GM12878 (cell line): ENCODE data around the gene CLMP. TPM values are rescaled to one million over a fixed set of nuclear protein-coding genes. Genes with fewer than 3 reads are reported as not detected.

ENCODE experiments used
- ATAC-seq: fragments of 200-7000 bp; cut with Tn5 transposase; 3 replicates; pipeline ENCODE4 v1.9.1; 2020; ENCODE audit warnings: mild to moderate bottlenecking, moderate library complexity
- BruUV-seq: library from RNA; stranded (reverse); fragments of 400-500 nt; replicated peaks from 2 replicates; lab custom pipeline; 2021; lab: Mats Ljungman, UMichigan
- CTCF ChIA-PET: fragments of 300-600 bp; sonication (Branson Sonifier 250); formaldehyde crosslinking; extraction: SDS; loops from one replicate; lab custom pipeline; 2021; ENCODE audit warnings: inconsistent platforms; lab: Yijun Ruan, JAX
- POLR2A ChIA-PET: fragments of 350-600 bp; formaldehyde crosslinking; extraction: SDS; loops from one replicate; lab custom pipeline; 2021; ENCODE audit warnings: inconsistent platforms; lab: Charles Lee
- RAD21 ChIA-PET: fragments of 300-600 bp; sonication (Branson Sonifier 250); formaldehyde crosslinking; loops from one replicate; lab custom pipeline; 2023; ENCODE audit warnings: antibody characterized with exemption; ENCODE audit not compliant: unreplicated experiment; lab: Charles Lee
- SMC1A ChIA-PET: fragments of 300-600 bp; sonication (Branson Sonifier 250); formaldehyde crosslinking; loops from one replicate; lab custom pipeline; 2023; ENCODE audit not compliant: unreplicated experiment, uncharacterized antibody; lab: Charles Lee
- DNase-seq: peaks from one replicate; pipeline ENCODE4 v3.0.0-alpha.2; 2011; ENCODE audit warnings: low read depth, low spot score
- FAIRE-seq: peaks from 3 replicates; lab custom pipeline; 2011; peaks lifted over from hg19 to GRCh38; lab: Jason Lieb, UNC
- H2AFZ ChIP-seq: 2 replicates; pipeline ENCODE4 v1.6.0; 2011; ENCODE audit warnings: low read depth, low read length, control low read depth; ENCODE audit not compliant: control insufficient read depth
- H3K27ac ChIP-seq: 2 replicates; pipeline ENCODE4 v1.5.1; 2011; ENCODE audit warnings: control low read depth; ENCODE audit not compliant: control insufficient read depth, insufficient read depth
- H3K27me3 ChIP-seq, 2 experiments: replicated peaks in 1 of 2; 2 replicates each; pipeline versions ENCODE4 v1.6.0 to v1.6.1; 2011; ENCODE audit warnings: low read length in 1 of 2; ENCODE audit not compliant: control insufficient read depth in 2 of 2, insufficient read depth in 2 of 2
- H3K36me3 ChIP-seq, 2 experiments: 2 replicates each; pipeline ENCODE4 v1.5.1; 2011; ENCODE audit warnings: low read length in 1 of 2; ENCODE audit not compliant: control insufficient read depth in 2 of 2, insufficient read depth in 2 of 2
- H3K4me1 ChIP-seq: 2 replicates; pipeline ENCODE4 v1.6.1; 2011; ENCODE audit warnings: mild to moderate bottlenecking, low read length, moderate library complexity, mixed read lengths; ENCODE audit not compliant: control insufficient read depth, insufficient read depth
- H3K4me2 ChIP-seq: 2 replicates; pipeline ENCODE4 v1.6.0; 2011; ENCODE audit warnings: control low read depth; ENCODE audit not compliant: control insufficient read depth, insufficient read depth
- H3K4me3 ChIP-seq: fragments of 200-600 bp; sonication (generic); 2 replicates; pipeline ENCODE4 v1.5.1; 2016
- H3K79me2 ChIP-seq: 2 replicates; pipeline ENCODE4 v1.6.0; 2011; ENCODE audit warnings: low read length; ENCODE audit not compliant: control insufficient read depth, insufficient read depth
- H3K9ac ChIP-seq: 2 replicates; pipeline ENCODE4 v1.8.0; 2011; ENCODE audit warnings: low read length, control low read depth, mixed read lengths; ENCODE audit not compliant: control insufficient read depth, insufficient read depth
- H3K9me3 ChIP-seq: replicated peaks from 3 replicates; pipeline ENCODE4 v1.5.1; 2011; ENCODE audit warnings: mild to moderate bottlenecking, low read length; ENCODE audit not compliant: control insufficient read depth, insufficient read depth
- H4K20me1 ChIP-seq: 2 replicates; pipeline ENCODE4 v1.6.0; 2011; ENCODE audit not compliant: control insufficient read depth, insufficient read depth
- BACH1 ChIP-seq: fragments of 450-650 bp; IDR thresholded peaks from 2 replicates; pipeline ENCODE4 v1.6.1; 2017; ENCODE audit warnings: mild to moderate bottlenecking, borderline replicate concordance
- CTCF ChIP-seq, 3 experiments: IDR thresholded peaks in 2 of 3; conservative IDR thresholded peaks in 1 of 3; 2 replicates each; pipeline ENCODE4 v1.5.1; 2011; ENCODE audit warnings: low read depth in 3 of 3, low read length in 3 of 3, mild to moderate bottlenecking in 3 of 3, control low read depth in 2 of 3, moderate library complexity in 2 of 3, inconsistent platforms in 1 of 3, mixed read lengths in 1 of 3; ENCODE audit not compliant: control insufficient read depth in 2 of 3, insufficient read depth in 1 of 3; ENCODE audit errors: extremely low read depth in 1 of 3
- E4F1 ChIP-seq: fragments of 450-650 bp; IDR thresholded peaks from 2 replicates; pipeline ENCODE4 v1.6.1; 2018; ENCODE audit warnings: borderline replicate concordance, mild to moderate bottlenecking; ENCODE audit not compliant: partially characterized antibody
- EED ChIP-seq: sonication (generic); IDR thresholded peaks from 2 replicates; pipeline ENCODE4 v1.6.1; 2016; ENCODE audit warnings: antibody characterized with exemption, low read depth
- POLR2AphosphoS5 ChIP-seq: IDR thresholded peaks from 2 replicates; pipeline ENCODE4 v1.6.1; 2011; ENCODE audit warnings: mild to moderate bottlenecking, low read length, inconsistent platforms
- WGBS: methylation state at CpG from one replicate; pipeline ENCODE4 v1.1.6; 2016; ENCODE audit warnings: low lambda C conversion rate; ENCODE audit not compliant: insufficient replicate concordance, insufficient coverage; ENCODE audit errors: missing lambda C conversion rate; 5-methylcytosine and 5-hydroxymethylcytosine counted together
- in situ Hi-C: fragments of 300-500 bp; cut with MboI; formaldehyde crosslinking; loops from 9 replicates; pipeline ENCODE4 v1.14.3; 2018; ENCODE audit warnings: mixed read lengths
- intact Hi-C: fragments of 100-400 bp; cut with micrococcal nuclease; formaldehyde crosslinking; loops from one replicate; pipeline ENCODE4 v1.14.2; 2022; ENCODE audit not compliant: unreplicated experiment
- polyA plus RNA-seq, 11 experiments: library from polyadenylated mRNA; depleted of rRNA in 4 of 11; unstranded in 6 of 11; stranded (reverse) in 5 of 11; fragments of >200 nt; fragmentation: Nextera tagmentation in 4 of 11; fragmentation: Illumina TruSeq in 1 of 11; extraction: Ambion mirVana in 4 of 11; extraction: Trizol in 1 of 11; gene quantifications; 1 replicate in 1 of 11; 2 replicates in 10 of 11; pipeline versions ENCODE4 v1.2.1 to v1.2.3, GENCODE V29; 2011 to 2016; ENCODE audit warnings: inconsistent platforms in 2 of 11, missing spikeins in 2 of 11, low read depth in 1 of 11
- total RNA-seq, 4 experiments: library from RNA; depleted of rRNA in 3 of 4; stranded (reverse); fragments of >200 nt in 3 of 4; fragmentation: Illumina TruSeq in 1 of 4; extraction: Trizol in 1 of 4; gene quantifications; 2 replicates each; pipeline versions ENCODE4 v1.2.1 to v1.2.3, GENCODE V29; 2013 to 2021

The CLMP gene
- total and polyA plus RNA-seq, 10 of the 15 experiments (the other 5 are each of a cell fraction or from before 2014, with no cell fraction given), result 0.01 to 0.71 (median 0.20) TPM; not detected in 4

GRCh38 chr11:123047947-123048293, 147.1 kb downstream of the CLMP start:
- Histone ChIP-seq H3K27me3 (no peaks in the 10 kb centered on the region), H2AFZ (no peak overlapping the region), H4K20me1 (no peaks in the 10 kb centered on the region), H3K27ac (no peak overlapping the region), H3K9me3 (no peaks in the 10 kb centered on the region), H3K79me2 (no peaks in the 10 kb centered on the region), H3K4me1 (no peaks in the 10 kb centered on the region), H3K4me3 (no peak overlapping the region), H3K36me3 (no peaks in the 10 kb centered on the region), H3K4me2 (no peak overlapping the region), H3K9ac (no peak overlapping the region)
- CTCF ChIA-PET, result interaction anchor here (0.8 to 3.7 kb wide), 7 partner anchors 8 to 194 kb away, joined by 3 to 14 read pairs (median 5); no protein-coding TSS in a partner anchor
- RAD21 ChIA-PET, result no interaction called here
- ATAC-seq (no peak), DNase-seq (no peak), FAIRE-seq (no peak)
- SMC1A ChIA-PET, result interaction anchor here (0.8 to 2.3 kb wide), 7 partner anchors 9 to 194 kb away, joined by 3 to 12 read pairs (median 4); no protein-coding TSS in a partner anchor
- POLR2A ChIA-PET, result no interaction called here
- no TSS peak for BruUV-seq
- in situ Hi-C loops, result no loop called here
- intact Hi-C loops, result no loop called here
- 87% methylated on average over 3 of the region's 3 CpGs for WGBS
- TF ChIP-seq BACH1, result no peak
- TF ChIP-seq E4F1, result no peak
- no peak for TF ChIP-seq CTCF (IDR thresholded peaks at IDR 0.05 in 2 of 3, conservative IDR thresholded peaks at IDR 0.05 in 1 of 3; ENCODE audit: control insufficient read depth in 2 of 3, extremely low read depth in 1 of 3, insufficient read depth in 1 of 3, low read depth in 3 of 3, low read length in 3 of 3)
- no peak for TF ChIP-seq POLR2AphosphoS5
- no peak for TF ChIP-seq EED
